GM19324 (cell line): ENCODE results near the gene SEPTIN7.

Source experiments
- ATAC-seq: cut with Tn5 transposase; IDR thresholded peaks from one replicate; pipeline ENCODE4 v1.9.1; 2021; ENCODE audit warnings: mild to moderate bottlenecking, moderate library complexity; ENCODE audit not compliant: unreplicated experiment, low FRiP score

SEPTIN7 gene

DNA sequence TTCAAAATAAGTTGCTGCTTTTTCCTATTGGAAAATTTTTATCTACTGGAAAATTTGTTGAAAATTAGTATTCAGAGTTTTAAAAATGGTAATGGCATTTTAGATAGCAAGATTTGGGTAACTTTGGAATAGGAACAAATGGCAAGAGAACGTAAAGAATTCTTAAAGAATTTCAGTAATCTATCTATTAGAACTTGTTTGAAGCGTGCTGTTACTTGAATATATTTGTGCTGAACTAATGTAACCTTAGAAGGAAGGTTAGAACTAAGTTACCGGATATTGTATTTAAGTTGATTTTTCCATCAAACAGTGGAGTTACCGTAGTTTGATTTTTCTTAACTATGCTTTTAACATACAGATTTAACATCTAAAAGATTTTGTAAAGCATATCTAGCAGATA is 25.9 kb downstream of the SEPTIN7 start:
- ATAC-seq, result no peak

DNA sequence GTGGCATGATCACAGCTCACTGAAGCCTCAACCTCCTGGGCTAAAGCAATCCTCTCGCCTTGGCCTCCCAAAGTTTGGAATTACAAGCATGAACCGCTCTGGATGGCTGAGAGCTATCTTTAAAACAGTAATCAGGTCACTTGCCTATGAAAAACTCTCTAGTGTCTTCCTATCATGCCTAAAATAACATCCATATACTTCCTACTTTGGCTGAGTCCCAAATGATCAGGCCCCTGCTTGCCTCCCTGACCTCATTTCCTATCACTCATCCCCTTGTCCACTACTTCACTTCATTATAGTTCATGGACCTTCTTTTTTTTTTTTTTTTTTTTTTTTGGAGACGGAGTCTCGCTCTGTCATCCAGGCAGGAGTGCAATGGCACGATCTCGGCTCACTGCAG is 28.0 kb downstream of the SEPTIN7 start:
- no peak for ATAC-seq

GRCh38 chr7:35831208-35831607 is 30.4 kb downstream of the SEPTIN7 start:
- no peak for ATAC-seq

- ATAC-seq, result no peak
These were observed 39.3 kb downstream of the SEPTIN7 start for GRCh38 chr7:35839860-35840854.

GRCh38 chr7:35846816-35847412 is 46.1 kb downstream of the SEPTIN7 start:
- no peak for ATAC-seq

- no peak for ATAC-seq
These were observed 47.9 kb downstream of the SEPTIN7 start for GRCh38 chr7:35848725-35849124.

- no peak for ATAC-seq
These were observed 48.4 kb downstream of the SEPTIN7 start for GRCh38 chr7:35849158-35849831.

- ATAC-seq, result no peak
These were observed 49.1 kb downstream of the SEPTIN7 start for GRCh38 chr7:35849954-35850353.
